HG03060 (cell line): Measurements from ENCODE around the gene CCDC57.

Experiments used
- ATAC-seq: cut with Tn5 transposase; IDR thresholded peaks from one replicate; pipeline ENCODE4 v1.9.1; 2021; ENCODE audit warnings: low read depth, moderate number of reproducible peaks; ENCODE audit not compliant: unreplicated experiment

CCDC57 gene

DNA sequence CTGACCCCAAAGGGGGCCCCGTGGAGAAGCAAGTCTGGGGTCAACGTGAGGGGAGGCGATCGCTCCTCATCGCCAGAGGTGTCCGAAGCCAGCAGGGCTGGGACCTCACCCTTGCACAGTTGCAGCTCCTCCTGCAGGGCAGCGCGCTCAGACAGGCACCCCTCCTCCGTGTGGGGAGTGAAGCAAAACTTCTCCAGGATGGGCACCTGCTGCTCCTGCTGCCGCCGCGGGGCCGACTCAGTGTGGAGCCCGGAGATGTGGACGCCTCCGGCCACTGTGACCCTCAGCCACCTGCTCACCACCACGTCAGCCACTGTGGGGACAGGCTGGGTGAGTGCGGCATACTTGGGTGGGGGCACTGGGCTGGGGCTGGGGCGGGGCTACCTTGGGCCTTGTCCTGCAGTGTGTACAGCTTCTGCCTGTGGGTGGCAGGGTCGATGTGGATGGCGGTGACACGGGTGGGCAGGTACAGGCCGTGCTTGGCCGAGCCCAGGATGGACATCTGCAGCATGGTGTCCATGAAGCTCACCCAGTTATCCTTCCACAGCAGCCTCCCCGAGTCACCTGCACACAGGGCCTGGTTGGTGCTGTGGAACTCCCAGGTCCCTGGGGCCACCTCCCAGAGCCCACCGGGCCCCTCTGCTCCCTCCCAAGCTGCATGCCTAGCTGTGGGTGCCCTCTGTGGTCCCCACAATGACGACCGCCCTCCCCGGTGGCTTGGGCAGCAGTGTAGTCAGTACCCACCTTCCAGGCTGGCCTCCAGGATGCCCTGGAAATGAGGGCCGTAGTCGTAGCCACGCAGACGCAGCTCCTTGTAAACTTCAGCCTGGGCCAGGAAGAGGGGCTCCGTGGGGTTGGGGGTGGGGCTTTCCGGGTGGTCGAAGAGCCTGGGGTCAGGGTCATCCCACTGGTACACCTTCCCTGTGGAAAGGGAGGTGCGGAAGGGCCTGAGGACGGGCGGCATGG is 125.4 kb downstream of the CCDC57 start:
- no peak for ATAC-seq

DNA sequence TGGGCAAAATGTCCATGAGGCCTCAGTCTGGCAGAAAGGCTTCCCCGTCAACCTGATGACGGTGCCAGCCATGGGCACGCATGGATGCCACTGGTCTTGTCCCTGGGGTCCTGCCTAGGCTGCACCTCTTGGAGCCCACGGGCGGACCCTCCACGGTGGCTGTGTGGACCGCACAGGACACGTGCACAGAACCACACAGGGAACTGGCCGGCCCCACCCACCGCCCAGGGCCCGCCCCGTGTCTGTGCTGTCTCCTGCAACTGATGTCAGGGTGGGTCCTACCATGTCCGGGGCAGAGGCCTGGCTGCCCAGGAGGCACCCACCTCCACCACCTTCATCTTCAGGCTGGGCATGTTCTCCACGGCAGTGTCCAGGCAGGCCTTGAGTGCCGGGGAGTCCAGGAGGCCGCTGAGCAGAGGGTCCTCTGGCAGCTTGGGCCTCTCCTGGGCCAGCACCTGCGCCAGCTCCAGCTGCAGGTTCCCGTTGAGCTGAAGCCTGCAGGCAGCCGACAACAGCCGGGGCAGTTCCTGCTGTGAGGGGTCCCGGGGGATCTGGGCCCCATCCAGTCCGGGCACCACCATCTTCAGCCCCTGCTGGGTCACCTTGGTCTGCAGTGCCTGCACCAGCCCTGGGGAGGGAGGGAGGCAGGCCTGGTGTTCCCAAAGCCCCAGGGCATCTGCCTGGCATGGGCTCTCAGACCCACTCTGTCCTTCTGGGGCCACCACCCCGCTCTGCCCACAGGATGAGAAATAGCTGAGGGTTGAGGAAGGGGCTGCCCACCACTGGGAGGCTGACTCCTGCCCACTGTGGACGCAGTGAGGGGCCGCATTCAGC is 126.5 kb downstream of the CCDC57 start:
- no peak for ATAC-seq

DNA sequence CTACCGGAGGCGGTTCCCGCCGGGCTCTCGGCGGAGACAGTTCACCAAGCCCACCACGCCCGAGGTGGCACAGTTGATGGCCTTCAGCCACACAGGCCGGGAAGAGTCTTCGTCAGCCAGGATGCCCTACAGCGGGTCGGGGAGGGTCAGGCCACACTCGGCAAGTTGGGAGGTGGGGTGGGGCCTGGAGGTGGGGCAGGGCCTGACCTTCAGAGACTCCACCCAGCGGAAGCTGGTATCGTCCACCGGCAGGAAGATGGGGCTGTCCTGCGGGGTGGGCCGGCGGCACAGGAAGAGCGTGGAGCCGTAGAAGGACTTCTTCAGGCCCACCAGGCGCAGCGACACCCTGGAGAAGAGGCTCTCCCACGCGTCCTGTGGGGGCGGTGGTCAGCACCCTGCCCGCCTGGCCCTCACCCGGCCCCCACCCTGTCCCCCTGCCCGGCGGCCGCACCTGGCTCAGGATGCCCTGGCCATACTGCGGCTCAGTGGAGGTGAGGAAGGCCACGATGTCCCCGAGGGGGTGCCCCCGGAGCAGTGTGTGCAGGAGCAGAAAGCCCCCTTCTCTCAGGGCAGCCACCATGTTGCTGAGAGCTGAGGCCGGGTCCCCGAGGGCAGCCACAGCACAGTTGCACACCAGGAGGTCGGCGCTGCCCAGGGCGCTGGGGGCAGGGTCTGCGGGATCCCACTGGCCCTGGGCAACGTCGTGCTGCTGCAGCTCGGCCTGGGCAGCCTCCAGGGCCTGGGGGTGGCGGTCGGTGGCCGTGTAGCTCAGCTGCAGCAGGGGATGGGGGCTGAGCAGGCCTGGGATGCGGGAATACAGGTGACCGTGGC is 127.4 kb downstream of the CCDC57 start:
- ATAC-seq, result no peak

DNA sequence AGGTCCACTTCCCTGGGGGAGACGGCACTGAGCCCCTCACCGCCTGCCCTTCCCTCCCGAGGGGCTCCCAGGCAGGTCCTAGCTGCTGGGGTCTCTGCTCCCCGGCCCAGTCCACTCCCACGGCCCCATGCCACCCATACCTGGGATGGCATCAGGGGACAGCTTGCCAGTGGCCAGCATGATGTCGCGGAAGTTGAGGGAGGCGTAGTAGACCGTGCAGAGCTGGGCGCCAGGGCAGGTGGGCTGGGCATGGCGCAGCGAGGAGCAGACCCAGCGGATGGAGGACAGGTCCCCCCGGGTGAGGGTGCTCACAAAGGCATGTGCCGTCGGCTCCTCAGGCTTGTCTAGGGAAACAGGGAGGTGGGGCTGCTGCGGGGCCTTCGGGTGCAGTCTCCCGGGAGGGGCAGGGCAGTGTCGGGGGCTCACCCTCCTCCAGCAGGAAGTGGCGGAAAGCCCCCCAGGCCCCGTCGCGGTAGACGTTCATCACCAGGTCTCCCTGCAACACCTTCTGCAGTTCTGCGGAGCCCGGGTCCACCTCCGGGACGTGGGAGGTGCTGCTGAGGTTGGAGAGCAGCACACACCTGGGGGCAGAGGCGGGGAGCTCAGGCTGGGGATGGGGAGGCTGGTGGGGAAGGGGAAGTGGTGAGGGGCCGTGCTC is 128.1 kb downstream of the CCDC57 start:
- no peak for ATAC-seq

DNA sequence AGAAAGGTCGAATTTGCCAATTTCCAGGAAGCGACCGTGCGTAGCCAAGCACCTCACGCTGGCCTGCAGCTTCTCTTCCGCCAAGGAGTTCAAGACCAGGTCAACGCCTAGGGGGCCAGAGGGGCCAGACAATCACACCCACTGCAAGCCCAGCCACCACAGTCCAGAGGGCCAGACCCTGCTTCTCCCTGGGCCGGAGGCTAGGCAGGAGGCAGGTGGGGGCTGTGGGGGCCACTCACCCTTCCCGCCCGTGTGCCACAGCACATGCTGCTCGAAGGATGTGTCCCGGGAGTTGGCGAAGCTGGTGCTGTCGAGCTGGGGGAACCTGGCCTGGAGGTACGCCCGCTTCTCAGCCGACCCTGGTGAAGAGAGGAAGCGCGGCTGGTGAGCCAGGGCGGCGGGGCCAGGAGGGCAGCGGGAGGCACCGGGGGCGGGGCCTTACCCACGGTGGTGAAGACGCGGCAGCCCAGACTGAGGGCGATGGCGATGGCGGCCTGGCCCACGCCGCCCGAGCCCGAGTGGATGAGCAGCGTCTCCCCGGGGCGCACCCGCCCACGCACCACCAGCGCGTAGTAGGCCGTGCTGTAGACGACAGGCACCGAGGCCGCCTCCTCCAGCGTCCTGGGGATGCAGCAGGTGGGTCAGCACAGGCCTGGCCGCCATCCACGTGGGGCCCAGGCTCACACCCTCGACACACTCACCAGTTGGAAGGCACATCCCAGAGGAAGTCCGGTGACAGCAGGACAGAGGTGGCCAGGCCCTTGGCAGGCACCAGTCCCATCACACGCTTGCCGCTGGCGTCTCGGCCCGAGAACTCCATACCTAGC is 128.9 kb downstream of the CCDC57 start:
- no peak for ATAC-seq

DNA sequence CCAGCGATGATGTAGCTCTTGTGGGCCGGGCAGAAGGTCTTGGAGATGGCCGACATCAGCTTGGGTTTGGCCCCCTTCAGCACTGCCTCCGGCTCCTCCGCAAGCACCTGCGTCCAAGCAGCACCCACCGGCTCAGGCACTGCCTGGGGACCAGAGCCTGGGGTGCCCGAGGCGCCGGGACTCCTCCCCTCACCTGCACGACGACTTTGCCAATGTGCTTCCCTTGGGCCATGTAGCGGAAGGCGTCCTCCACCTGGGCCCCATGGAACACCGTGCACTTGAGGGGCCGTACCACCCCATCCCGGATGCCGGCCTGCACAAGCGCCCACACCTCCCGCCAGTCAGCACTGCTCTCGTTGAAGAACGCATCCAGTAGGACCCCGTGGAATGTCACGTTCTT is 129.6 kb downstream of the CCDC57 start:
- ATAC-seq, result no peak

DNA sequence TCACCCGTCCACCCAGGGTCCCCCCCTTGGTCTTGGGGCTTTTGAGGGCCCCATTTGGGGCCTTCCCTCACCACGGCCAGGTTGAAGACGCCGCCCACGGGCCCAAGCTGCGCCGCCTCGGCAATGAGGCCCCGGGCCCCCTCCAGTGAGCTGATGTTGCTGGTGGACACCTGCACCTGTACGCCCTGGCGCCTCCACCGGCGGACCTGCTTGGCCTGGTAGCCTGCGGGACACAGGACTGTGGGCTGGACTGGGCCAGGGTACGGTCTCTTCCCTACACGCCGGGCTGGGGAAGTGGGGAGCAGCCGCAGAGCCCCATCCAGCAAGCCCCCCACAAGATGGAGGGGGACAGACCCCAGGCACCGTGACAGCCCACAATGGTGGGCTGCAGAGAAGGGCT is 130.2 kb downstream of the CCDC57 start:
- ATAC-seq, result no peak

DNA sequence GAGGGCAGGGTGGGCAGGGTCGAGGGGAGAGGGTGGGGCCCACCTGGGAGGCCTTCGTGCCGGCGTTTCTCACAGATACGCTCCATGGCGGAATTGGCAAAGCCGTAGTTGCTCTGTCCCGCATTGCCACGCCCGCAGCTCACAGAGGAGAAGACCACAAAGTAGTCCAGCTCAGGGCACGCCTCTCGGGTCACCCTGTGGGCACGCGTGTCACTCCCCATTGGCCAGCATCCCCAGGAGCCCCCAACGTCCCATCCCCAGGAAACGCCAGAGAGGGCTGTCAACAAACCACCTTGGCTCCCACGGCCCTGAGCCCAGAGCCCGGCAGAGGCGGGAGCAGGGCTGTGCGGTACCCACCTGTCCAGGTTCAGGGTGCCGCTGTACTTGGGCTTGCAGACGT is 130.7 kb downstream of the CCDC57 start:
- ATAC-seq, result no peak

DNA sequence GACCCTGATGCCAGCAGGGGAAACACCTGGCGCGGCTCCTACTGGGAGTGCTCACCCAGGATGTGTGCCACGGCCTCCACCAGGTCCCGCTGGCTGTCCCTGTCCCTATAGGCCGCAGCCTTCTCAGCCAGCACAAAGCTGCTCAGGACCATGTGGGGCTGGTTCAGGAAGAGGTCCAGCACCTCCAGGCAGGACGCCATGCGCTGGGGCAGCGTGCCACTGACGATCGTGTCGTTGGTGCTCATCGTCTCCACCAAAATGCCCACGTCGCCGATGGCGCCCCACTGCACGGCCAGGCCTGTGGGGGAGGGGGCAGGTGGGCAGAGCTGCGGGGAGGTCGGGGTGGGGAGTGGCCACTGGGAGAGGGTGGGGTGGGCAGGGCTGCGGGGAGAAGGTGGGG is 131.1 kb downstream of the CCDC57 start:
- ATAC-seq, result no peak

DNA sequence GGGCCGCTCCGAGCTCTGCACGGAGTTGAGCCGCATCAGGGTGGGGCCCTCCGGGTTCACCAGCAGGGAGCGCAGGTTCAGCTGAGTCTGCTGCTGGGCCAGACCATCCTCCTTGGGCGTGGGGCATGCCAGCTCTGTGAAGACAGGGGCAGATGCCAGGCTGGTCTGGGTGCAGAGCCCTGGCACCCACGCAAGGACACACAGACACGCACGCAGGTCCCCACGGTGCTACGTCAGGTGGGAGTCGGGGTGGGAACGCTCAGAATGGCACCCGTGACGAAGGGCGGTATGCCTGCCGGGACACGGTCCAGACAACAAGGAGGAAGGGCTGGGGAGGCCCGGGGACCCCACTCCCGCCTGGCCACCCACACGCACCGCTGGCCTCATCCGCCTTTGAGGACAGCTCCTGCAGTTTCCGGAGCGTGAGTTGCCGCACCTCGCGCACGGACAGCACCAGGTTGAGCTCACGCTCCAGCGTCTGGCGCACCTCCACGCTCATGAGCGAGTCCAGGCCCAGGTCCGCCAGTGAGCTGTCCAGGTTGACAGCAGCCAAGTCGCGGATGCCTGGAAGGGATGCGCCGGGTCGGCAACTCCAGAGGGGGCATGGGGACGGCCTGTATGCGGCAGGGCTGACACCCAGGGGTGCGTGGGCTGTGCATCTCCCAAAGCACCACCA is 131.7 kb downstream of the CCDC57 start:
- no peak for ATAC-seq

DNA sequence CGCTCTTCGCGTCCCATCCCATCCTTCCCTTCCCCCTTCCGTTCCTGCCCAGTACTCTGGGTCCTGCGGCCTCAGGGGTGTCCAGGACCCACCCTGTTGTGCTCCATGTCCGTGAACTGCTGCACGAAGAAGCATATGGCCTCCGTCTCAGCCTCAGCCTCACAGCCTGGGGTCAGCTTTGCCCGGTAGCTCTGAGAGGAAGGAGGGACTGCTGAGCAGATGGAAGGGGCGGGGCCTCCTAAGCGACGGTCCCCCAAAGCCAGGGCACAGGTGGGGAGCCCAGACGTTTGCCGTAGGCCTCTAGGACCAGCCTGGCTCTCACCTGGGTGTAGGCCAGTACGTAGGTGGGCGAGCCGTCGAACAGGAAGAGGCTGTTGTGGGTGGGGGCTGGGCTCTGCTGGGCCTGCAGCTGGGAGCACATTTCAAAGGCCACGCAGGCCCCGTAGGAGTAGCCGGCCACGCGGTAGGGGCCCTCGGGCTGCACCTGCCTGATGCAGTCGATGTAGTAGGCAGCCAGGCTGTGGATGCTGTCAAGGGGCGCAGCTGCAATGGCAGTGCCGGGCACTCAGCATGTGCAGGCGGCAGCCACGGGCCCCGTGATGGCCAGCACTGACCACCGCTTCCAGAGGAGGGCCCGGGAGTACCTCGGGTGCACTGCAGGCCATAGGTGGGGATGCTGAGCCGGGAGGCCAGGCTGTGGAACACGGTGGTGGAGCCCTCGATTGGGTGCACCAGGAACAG is 132.4 kb downstream of the CCDC57 start:
- ATAC-seq, result no peak

DNA sequence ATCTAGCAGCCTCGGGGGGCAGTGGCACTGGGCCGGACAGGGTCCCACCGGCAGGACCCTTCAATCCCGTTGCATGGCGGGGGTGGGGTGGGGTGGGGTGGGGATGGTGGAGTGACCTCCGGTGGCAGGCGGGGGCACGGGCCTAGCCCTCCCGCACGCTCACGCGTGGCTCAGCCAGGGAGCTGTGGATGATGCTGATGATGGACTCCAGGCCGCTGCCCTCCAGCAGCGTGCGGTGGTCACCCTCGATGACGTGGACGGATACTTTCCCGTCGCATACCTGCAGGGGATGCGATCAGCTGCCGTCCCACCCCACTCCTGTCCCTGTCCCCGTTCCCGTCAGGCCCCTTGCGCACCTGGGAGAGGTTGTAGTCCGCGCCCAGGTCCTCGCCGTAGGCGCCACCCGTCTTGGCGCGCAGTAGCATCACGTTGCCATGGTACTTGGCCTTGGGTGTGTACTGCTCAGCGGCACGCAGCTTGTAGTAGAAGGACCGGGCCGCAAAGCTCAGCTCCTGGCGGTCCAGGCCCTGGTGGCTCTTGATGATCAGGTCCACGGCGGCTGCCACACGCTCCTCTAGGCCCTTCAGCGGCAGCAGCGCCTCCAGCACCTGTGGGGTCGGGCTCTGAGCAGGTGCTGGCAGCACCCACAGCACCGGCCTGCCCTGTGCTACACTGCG is 133.5 kb downstream of the CCDC57 start:
- no peak for ATAC-seq

DNA sequence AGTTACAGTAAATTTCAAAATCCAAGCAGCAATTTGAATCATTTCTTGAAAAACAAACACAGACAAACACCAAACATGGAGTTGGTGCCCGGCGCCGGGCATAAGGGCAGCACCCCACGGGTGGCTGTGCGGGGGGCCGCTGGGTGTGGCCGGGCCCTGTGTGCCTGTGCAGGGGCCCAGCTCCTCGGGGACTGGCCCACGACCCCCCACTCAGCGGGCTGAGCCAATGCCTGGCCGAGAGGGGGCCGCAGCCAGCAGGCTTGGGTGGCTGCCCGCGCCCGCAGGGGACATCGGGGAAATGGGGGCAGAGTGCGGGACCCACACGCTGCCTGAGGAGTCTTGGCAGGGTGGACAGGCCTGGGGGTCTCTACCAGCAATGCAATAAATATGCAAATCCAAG is 134.2 kb downstream of the CCDC57 start:
- no peak for ATAC-seq

DNA sequence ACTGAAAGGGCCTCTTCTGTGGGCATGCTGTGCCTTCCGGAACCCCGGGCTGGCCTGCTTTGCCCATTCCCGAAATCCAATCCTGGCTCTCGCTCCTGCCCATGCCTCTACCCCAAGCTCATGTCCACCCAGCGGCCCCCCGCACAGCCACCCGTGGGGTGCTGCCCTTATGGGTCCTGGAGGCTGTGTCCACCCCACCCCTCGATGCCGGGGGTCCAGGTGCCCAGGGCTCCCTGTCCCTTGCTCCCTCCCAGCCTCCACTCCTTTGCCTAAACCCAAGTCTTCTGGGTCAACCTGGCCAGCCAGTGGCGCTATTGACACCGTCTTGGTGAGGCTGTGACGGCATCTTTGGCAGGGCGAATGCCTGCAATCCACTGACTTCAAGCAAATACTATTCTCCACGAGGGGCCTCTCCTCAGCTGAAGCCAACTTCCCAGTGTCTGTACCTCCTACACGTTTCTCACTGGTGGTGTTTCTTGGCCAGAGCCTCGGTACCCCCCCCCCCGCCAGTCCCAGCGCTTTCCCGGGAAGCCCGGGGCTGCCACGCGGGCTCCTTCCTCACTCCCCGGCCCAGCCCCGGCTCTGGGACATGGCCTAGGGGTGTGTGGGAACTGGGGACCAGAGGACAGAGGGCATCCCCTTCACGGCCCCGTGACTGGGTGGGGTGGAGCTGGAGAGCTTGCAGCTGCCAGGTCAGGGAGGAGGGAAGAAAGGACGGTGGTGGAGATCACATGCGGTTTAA is 134.9 kb downstream of the CCDC57 start:
- no peak for ATAC-seq

DNA sequence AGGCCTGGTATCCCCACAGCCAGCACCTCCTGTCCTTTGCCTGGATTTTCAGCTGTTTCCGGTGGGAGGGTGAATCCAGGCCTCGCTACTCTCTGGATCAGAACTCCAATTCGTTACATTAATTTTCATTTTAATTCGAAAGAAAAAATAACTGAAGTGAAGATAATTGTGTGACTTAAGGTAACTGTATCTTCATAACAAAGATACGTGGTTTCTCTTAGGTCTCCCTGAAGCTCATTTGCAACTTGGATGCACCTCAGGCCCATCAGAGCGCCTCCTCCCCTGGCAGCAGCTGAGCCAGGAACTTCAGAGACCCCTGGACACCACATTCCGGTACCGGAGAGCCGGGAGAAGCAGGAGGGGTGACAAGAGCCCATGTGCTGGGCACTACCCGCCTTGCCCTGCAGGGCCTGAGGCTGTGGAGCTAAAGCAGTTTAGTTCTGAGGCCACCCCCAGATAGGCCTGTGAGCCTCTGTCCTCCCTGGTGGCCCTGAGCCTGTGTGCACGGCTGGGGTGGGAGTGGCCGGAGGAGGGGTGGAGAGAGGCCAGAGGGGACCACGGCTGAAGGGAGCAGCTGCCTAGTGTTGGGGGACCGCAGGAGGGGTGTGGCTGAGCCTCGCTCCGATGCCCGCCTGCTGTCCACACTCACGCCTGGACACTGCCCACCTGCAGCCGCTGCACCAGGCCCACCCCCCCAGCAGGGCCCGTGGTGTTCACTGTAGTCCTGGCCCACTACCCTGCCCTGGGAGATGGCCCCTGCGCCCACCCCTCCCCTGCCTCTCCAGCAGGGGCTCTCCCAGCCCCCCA is 135.7 kb downstream of the CCDC57 start:
- ATAC-seq, result no peak
